Stomach smooth muscle (tissue), 2 donors: Measurements from ENCODE around the gene SPATA2.

ENCODE experiments used
- H3K27ac ChIP-seq: one replicate; pipeline ENCODE4 v1.7.0; 2013; ENCODE audit warnings: mild to moderate bottlenecking, low read length, inconsistent platforms
- H3K27me3 ChIP-seq, 2 donors: one replicate each; pipeline ENCODE4 v1.7.0; 2013; ENCODE audit warnings: low read length in 2 of 2; ENCODE audit not compliant: insufficient read depth in 2 of 2, control insufficient read depth in 1 of 2
- H3K36me3 ChIP-seq, 2 donors: one replicate each; pipeline ENCODE4 v1.7.0; 2013; ENCODE audit warnings: low read length in 2 of 2; ENCODE audit not compliant: control insufficient read depth in 2 of 2, insufficient read depth in 2 of 2
- H3K4me1 ChIP-seq: one replicate; pipeline ENCODE4 v1.7.0; 2013; ENCODE audit warnings: low read length; ENCODE audit not compliant: control insufficient read depth, insufficient read depth
- H3K4me3 ChIP-seq, 2 donors: one replicate each; pipeline ENCODE4 v1.7.0; 2013; ENCODE audit warnings: low read length in 2 of 2
- H3K9ac ChIP-seq, 2 donors: one replicate each; pipeline ENCODE4 v1.7.0; 2013; ENCODE audit warnings: low read length in 2 of 2, mild to moderate bottlenecking in 1 of 2
- H3K9me3 ChIP-seq, 2 donors: one replicate each; pipeline ENCODE4 v1.7.0; 2013; ENCODE audit warnings: low read length in 2 of 2; ENCODE audit not compliant: control insufficient read depth in 2 of 2
- donor health status: healthy.
- donor health status: Pancreatic carcinoma.

Gene SPATA2

GRCh38 chr20:49890471-49891361 is 24.6 kb downstream of the SPATA2 start:
- peaks cover 43% of the 10 kb centered on the region for H3K4me1 ChIP-seq
- no peak overlapping the region for H3K9ac ChIP-seq
- H3K27me3 ChIP-seq: no peaks in the 10 kb centered on the region
- H3K27ac ChIP-seq: no peak overlapping the region
- H3K36me3 ChIP-seq: peaks cover 7 to 9% of the 10 kb centered on the region in 2 donors
- no peaks in the 10 kb centered on the region for H3K9me3 ChIP-seq
- H3K4me3 ChIP-seq: no peak overlapping the region

GRCh38 chr20:49889935-49890333 is 25.4 kb downstream of the SPATA2 start:
- no peaks in the 10 kb centered on the region for H3K27me3 ChIP-seq
- H3K4me1 ChIP-seq: peaks cover 43% of the 10 kb centered on the region
- no peak overlapping the region for H3K27ac ChIP-seq
- H3K36me3 ChIP-seq: peaks cover 12% of the 10 kb centered on the region in 2 donors
- H3K4me3 ChIP-seq: no peak overlapping the region
- no peaks in the 10 kb centered on the region for H3K9me3 ChIP-seq
- H3K9ac ChIP-seq: no peak overlapping the region

- Histone ChIP-seq H3K4me1 (peaks cover 43% of the 10 kb centered on the region), H3K9ac (no peak overlapping the region), H3K27ac (no peak overlapping the region), H3K36me3 (peaks cover 15 to 19% of the 10 kb centered on the region in 2 donors), H3K4me3 (no peak overlapping the region), H3K9me3 (no peaks in the 10 kb centered on the region), H3K27me3 (no peaks in the 10 kb centered on the region)
These were observed 26.1 kb downstream of the SPATA2 start for GRCh38 chr20:49889001-49889934.

- no peak overlapping the region for H3K27ac ChIP-seq
- no peaks in the 10 kb centered on the region for H3K27me3 ChIP-seq
- H3K4me1 ChIP-seq: peaks cover 40% of the 10 kb centered on the region
- H3K36me3 ChIP-seq: peaks cover 21 to 25% of the 10 kb centered on the region in 2 donors
- H3K9me3 ChIP-seq: no peaks in the 10 kb centered on the region
- H3K9ac ChIP-seq: no peak overlapping the region
- H3K4me3 ChIP-seq: no peak overlapping the region
These were observed 26.9 kb downstream of the SPATA2 start for GRCh38 chr20:49888212-49889000.

GRCh38 chr20:49887251-49888211 is 27.8 kb downstream of the SPATA2 start:
- H3K4me3 ChIP-seq: no peak overlapping the region
- H3K9ac ChIP-seq: no peak overlapping the region
- peaks cover 38% of the 10 kb centered on the region for H3K4me1 ChIP-seq

DNA sequence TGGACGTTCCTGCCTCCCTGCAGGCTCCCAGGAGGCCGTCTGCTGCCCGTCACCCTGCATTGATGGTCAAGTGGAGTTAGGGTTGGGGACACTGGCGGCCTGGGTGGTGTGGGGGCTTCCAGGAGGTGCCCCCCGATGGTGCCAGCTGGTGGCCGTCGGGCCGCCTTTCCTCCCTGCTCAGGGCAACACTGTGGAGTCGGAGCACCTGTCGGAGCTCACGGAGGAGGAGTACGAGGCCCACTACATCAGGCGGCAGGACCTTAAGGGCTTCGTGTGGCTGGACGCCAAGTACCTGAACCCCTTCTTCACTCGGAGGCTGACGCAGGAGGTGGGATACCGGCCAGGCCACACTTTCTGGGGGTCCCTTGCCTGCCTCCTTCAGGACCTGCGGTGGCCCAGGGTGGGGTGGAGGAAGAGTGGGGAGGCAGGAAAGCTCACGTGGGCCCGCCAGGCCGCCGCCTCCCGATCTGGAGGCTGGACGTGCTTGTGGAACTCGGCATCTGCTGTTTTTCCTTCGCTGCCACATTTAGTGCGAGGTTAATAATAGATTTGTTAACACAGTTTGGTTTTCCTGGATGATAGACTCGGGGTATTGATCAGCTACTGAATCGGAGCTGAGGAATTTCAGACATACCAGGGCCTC is 28.6 kb downstream of the SPATA2 start:
- Histone ChIP-seq H3K27me3 (no peaks in the 10 kb centered on the region), H3K36me3 (peaks cover 22 to 28% of the 10 kb centered on the region in 2 donors), H3K9ac (no peak overlapping the region), H3K27ac (peak overlapping the region; percentile 18), H3K4me1 (peaks cover 38% of the 10 kb centered on the region), H3K9me3 (no peaks in the 10 kb centered on the region), H3K4me3 (no peak overlapping the region)

More at GRCh38 chr20:49887251-49888211, 27.8 kb downstream of the SPATA2 start:
- no peaks in the 10 kb centered on the region for H3K27me3 ChIP-seq
- H3K27ac ChIP-seq: peak overlapping the region; percentile 37
- H3K9me3 ChIP-seq: no peaks in the 10 kb centered on the region
- peaks cover 22 to 28% of the 10 kb centered on the region in 2 donors for H3K36me3 ChIP-seq

GRCh38 chr20:49885558-49886332 is 29.6 kb downstream of the SPATA2 start:
- no peak overlapping the region for H3K9ac ChIP-seq
- H3K27ac ChIP-seq: no peak overlapping the region
- H3K4me1 ChIP-seq: peaks cover 32% of the 10 kb centered on the region
- H3K9me3 ChIP-seq: no peaks in the 10 kb centered on the region
- no peaks in the 10 kb centered on the region for H3K27me3 ChIP-seq
- peaks cover 22 to 31% of the 10 kb centered on the region in 2 donors for H3K36me3 ChIP-seq
- H3K4me3 ChIP-seq: no peak overlapping the region

GRCh38 chr20:49883246-49883802 is 32.0 kb downstream of the SPATA2 start:
- no peak overlapping the region for H3K9ac ChIP-seq
- H3K27me3 ChIP-seq: no peaks in the 10 kb centered on the region
- H3K36me3 ChIP-seq: peaks cover 18 to 35% of the 10 kb centered on the region in 2 donors
- H3K27ac ChIP-seq: no peak overlapping the region
- peaks cover 22% of the 10 kb centered on the region for H3K4me1 ChIP-seq
- H3K9me3 ChIP-seq: no peaks in the 10 kb centered on the region
- H3K4me3 ChIP-seq: no peak overlapping the region
